Colonic mucosa (tissue), 4 donors: ENCODE data around the gene HRH3. TPM values are rescaled to one million over a fixed set of nuclear protein-coding genes. Genes with fewer than 3 reads are reported as not detected.

Experiments
- DNase-seq: peaks from one replicate; pipeline ENCODE4 v3.0.0-alpha.2; 2020
- H3K27ac ChIP-seq: fragments of 200-600 bp; one replicate; pipeline ENCODE4 v1.8.0; 2021
- H3K27me3 ChIP-seq: fragments of 200-600 bp; one replicate; pipeline ENCODE4 v1.8.0; 2021
- H3K36me3 ChIP-seq: fragments of 200-600 bp; one replicate; pipeline ENCODE4 v1.8.0; 2021
- H3K4me1 ChIP-seq: fragments of 200-600 bp; one replicate; pipeline ENCODE4 v1.8.0; 2021; ENCODE audit warnings: mild to moderate bottlenecking
- H3K4me3 ChIP-seq: fragments of 200-600 bp; one replicate; pipeline ENCODE4 v1.8.0; 2021
- H3K9ac ChIP-seq, 2 donors: one replicate each; pipeline ENCODE4 v1.7.0; 2013; ENCODE audit warnings: control low read depth in 2 of 2, low read depth in 2 of 2, low read length in 2 of 2
- H3K9me3 ChIP-seq: fragments of 200-600 bp; one replicate; pipeline ENCODE4 v1.8.0; 2021
- intact Hi-C: fragments of 100-400 bp; cut with DNase I; formaldehyde crosslinking; loops from one replicate; pipeline ENCODE4 v1.14.1; 2022
- total RNA-seq, 2 donors: library from RNA; stranded (reverse); fragmentation: NEBNext Ultra II Directional in 1 of 2; extraction: Animal tissue kit (Norgen Biotek cat#: 25700) in 1 of 2; gene quantifications; one replicate each; pipeline ENCODE4 v1.2.1, GENCODE V29; 2021
- TF ChIP-seq, protein P1 (sequence below): fragments of 200-600 bp; IDR thresholded peaks from one replicate; pipeline ENCODE4 v1.8.0; 2022; ENCODE audit warnings: antibody characterized with exemption, mild to moderate bottlenecking
- donor health status: healthy.
- donor health status: DM: no; HTN: no; CAD: no.
- donor health status: DM: no; HTN: no; CAD: no.

The HRH3 gene
- total RNA-seq, 2 donors from 2014 or later, result not detected

DNA sequence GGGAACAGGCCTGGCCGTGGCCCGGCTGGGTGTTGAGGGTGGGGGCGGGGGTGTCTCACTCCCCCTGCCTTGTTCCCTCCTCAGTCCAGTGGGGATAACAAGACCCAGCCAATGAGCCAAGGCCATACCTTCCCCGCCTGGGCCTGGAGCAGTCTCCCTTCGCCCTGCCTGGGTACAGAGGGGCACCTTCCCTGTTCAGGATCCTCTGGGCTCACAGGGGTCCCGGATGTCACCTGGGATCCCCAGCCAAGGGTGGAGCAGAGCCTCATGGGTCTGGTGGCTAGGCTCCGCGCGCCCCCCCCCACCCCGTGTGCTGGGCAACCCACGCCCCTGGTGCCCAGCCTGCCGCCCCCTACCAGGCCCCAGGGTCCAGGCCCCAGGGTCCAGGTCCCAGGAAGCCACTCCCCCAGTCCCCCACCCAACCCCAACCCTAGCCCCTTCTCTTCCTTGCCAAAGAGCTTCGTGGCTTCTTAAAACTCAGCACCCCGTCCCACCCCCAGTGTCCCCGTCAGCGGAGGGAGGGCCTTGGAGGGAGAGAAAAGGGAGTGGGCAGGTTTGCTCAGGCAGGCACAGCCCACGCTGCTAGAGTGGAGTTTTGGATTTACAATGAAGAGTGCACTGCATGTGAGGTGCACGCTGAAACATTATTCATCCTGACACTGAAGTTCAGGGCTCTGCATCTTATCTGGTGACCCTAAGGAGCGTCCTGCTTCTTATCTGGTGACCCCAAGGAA, 11.8 kb downstream of the HRH3 start:
- H3K27ac ChIP-seq, result no peak overlapping the region
- H3K36me3 ChIP-seq, result no peaks in the 10 kb centered on the region
- H3K27me3 ChIP-seq, result peaks cover 14% of the 10 kb centered on the region
- H3K4me3 ChIP-seq, result no peak overlapping the region
- no peak overlapping the region for H3K9ac ChIP-seq
- H3K9me3 ChIP-seq, result no peaks in the 10 kb centered on the region
- TF ChIP-seq, protein P1, sequence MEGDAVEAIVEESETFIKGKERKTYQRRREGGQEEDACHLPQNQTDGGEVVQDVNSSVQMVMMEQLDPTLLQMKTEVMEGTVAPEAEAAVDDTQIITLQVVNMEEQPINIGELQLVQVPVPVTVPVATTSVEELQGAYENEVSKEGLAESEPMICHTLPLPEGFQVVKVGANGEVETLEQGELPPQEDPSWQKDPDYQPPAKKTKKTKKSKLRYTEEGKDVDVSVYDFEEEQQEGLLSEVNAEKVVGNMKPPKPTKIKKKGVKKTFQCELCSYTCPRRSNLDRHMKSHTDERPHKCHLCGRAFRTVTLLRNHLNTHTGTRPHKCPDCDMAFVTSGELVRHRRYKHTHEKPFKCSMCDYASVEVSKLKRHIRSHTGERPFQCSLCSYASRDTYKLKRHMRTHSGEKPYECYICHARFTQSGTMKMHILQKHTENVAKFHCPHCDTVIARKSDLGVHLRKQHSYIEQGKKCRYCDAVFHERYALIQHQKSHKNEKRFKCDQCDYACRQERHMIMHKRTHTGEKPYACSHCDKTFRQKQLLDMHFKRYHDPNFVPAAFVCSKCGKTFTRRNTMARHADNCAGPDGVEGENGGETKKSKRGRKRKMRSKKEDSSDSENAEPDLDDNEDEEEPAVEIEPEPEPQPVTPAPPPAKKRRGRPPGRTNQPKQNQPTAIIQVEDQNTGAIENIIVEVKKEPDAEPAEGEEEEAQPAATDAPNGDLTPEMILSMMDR, result no peak
- H3K4me1 ChIP-seq, result no peaks in the 10 kb centered on the region
- DNase-seq, result no peak
- intact Hi-C loops, result no loop called here

DNA sequence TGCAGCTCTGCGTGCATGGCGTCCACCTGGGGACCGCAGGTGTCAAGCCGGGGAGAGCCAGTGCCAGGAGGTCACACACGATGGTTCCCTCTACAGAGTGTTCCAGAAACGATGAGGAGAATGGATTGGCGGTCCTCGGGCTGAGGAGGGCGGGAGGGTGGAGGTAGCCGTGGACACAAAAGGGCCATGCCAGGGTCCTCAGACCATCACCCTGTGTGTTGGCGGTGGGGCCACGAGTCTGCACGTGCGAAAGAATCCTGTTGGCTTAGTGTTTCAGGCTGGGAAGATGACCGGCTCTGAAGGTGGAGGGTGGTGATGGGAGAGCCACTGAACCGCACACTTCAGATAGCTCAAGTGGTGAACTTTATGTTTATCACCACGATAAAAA, 13.7 kb downstream of the HRH3 start:
- Histone ChIP-seq H3K9ac (no peak overlapping the region), H3K4me3 (no peak overlapping the region), H3K9me3 (no peaks in the 10 kb centered on the region), H3K27me3 (peaks cover 11% of the 10 kb centered on the region), H3K4me1 (no peaks in the 10 kb centered on the region), H3K27ac (no peak overlapping the region), H3K36me3 (no peaks in the 10 kb centered on the region)
- DNase-seq, result no peak
- intact Hi-C loops, result no loop called here
- TF ChIP-seq, protein P1, result no peak

DNA sequence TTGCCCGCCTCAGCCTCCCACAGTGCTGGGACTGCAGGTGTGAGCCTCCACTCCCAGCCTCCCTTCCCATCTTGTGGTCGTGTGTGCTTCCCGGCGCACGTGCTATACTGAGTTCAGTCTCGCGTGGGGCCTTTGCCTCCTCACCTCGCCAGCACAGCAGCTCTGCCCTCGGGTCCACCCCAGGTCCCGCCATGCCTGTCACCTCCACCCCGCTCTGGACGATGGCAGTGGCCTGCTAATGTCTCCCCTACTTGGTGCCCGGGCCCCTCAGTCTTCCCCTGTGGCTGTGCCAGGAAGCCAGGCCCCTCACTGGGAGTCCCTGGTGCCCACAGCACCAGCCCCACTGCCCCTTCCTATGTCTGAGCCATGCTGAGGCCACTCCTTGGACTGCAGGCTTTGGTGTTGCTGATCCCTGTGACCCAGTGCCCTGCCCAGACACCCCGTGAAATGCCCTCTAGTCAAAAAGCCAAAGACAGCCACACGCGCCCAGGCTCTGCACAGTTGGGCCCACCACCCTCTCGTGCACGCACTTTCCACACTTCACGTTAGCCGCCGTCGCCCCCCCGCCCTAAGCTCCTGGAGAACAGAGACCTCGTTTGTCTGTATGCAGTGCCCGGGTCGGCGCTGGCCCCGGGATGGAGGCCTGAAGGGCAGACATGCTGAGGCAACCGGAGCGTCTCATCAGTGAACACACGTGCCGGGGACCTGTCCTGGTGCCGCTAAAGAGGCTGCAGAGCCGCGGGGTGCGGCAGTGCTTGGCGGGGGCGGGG, 14.3 kb downstream of the HRH3 start:
- no peak overlapping the region for H3K27ac ChIP-seq
- intact Hi-C loops, result no loop called here
- peaks cover 9% of the 10 kb centered on the region for H3K27me3 ChIP-seq
- no peaks in the 10 kb centered on the region for H3K9me3 ChIP-seq
- DNase-seq, result no peak
- H3K4me3 ChIP-seq, result no peak overlapping the region
- no peak overlapping the region for H3K9ac ChIP-seq
- H3K4me1 ChIP-seq, result no peaks in the 10 kb centered on the region
- TF ChIP-seq, protein P1, result no peak
- no peaks in the 10 kb centered on the region for H3K36me3 ChIP-seq

DNA sequence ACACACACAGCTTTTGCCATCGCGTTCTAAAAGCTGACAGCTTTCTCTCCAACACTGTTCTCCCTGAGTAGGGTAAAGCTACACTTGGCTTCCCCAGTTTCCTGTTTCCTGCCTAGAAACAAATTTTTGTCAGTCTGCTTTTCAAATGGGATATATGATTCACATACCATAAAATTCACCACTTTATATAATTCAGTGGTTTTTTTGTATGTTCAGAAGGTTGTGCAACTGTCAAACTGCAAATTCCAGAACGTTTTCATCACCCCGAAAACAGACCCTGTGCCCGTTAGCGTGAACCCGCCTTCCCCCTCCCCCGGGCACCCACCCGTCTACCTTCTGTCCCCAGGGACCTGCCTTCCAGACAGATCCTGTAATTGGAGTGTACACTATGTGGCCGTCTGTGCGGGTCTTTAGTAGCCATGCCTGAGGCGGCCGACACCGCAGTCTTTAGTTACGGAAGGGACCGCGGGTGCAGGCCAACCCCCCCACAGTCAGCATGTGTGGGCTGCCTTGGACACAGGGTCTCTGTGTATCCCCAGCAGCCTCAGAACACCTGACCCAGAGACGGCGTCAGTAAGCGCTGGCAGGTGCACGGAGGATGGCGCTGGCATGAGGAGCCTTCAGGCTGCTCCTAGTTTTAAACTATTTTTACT, 16.6 kb downstream of the HRH3 start:
- peaks cover 6% of the 10 kb centered on the region for H3K36me3 ChIP-seq
- no peak for DNase-seq
- intact Hi-C loops, result no loop called here

More for the DNA sequence above, 16.6 kb downstream of the HRH3 start:
- no peak overlapping the region for H3K4me3 ChIP-seq
- no peaks in the 10 kb centered on the region for H3K4me1 ChIP-seq
- TF ChIP-seq, protein P1, result no peak
- no peak overlapping the region for H3K9ac ChIP-seq
- no peak overlapping the region for H3K27ac ChIP-seq
- no peaks in the 10 kb centered on the region for H3K9me3 ChIP-seq
- H3K27me3 ChIP-seq, result no peaks in the 10 kb centered on the region
